Fibroblast of lung (primary cell): ENCODE data around the gene NBEAL1. TPM values are rescaled to one million over a fixed set of nuclear protein-coding genes. Genes with fewer than 3 reads are reported as not detected.
A peak's percentile ranks its signal among the peaks of the same experiment; 100 is the strongest.
"Not testable (repeated sequence)": the region's sequence is repeated elsewhere in the genome, so short reads cannot be mapped to it uniquely, and the experiment has no call there.

ENCODE experiments used
- DNase-seq, 2 donors: peaks; one replicate each; pipeline versions ENCODE4 v3.0.0 to v3.0.0-alpha.2; 2010; ENCODE audit warnings: low read depth in 2 of 2
- H2AFZ ChIP-seq: 2 replicates; pipeline ENCODE4 v1.5.1; 2012; ENCODE audit warnings: low read length, control low read depth, inconsistent platforms
- H3K27ac ChIP-seq: 2 replicates; pipeline ENCODE4 v1.5.1; 2011; ENCODE audit warnings: low read length, control low read depth; ENCODE audit not compliant: insufficient read depth
- H3K27me3 ChIP-seq: 2 replicates; pipeline ENCODE4 v1.5.1; 2011; ENCODE audit warnings: mild to moderate bottlenecking, low read length; ENCODE audit not compliant: control insufficient read depth, insufficient read depth
- H3K36me3 ChIP-seq: 2 replicates; pipeline ENCODE4 v1.5.1; 2011; ENCODE audit warnings: low read length; ENCODE audit not compliant: control insufficient read depth, insufficient read depth
- H3K4me1 ChIP-seq: 2 replicates; pipeline ENCODE4 v1.5.1; 2011; ENCODE audit warnings: low read length; ENCODE audit not compliant: control insufficient read depth, insufficient read depth; ENCODE audit errors: extremely low read depth
- H3K4me2 ChIP-seq: 2 replicates; pipeline ENCODE4 v1.5.1; 2011; ENCODE audit warnings: low read length, control low read depth; ENCODE audit not compliant: insufficient read depth; ENCODE audit errors: extremely low read depth
- H3K4me3 ChIP-seq, 4 experiments: fragments of 200-600 bp in 1 of 4; sonication (generic) in 1 of 4; replicated peaks in 1 of 4; 2 replicates each; pipeline ENCODE4 v1.5.1; 2011 to 2016; ENCODE audit warnings: low read length in 4 of 4, low read depth in 3 of 4, mild to moderate bottlenecking in 3 of 4, control low read depth in 2 of 4, inconsistent platforms in 1 of 4, mixed read lengths in 1 of 4; ENCODE audit not compliant: insufficient read depth in 1 of 4; ENCODE audit errors: control extremely low read depth in 1 of 4
- H3K79me2 ChIP-seq: 2 replicates; pipeline ENCODE4 v1.5.1; 2012; ENCODE audit warnings: mild to moderate bottlenecking, low read length, inconsistent platforms; ENCODE audit not compliant: control insufficient read depth, insufficient read depth
- H3K9ac ChIP-seq: 2 replicates; pipeline ENCODE4 v1.5.1; 2011; ENCODE audit warnings: mild to moderate bottlenecking, low read length, control low read depth; ENCODE audit not compliant: insufficient read depth
- H3K9me3 ChIP-seq: 2 replicates; pipeline ENCODE4 v1.5.1; 2012; ENCODE audit warnings: low read depth, low read length; ENCODE audit not compliant: control insufficient read depth, insufficient read depth
- H4K20me1 ChIP-seq: 2 replicates; pipeline ENCODE4 v1.5.1; 2011; ENCODE audit warnings: low read length; ENCODE audit not compliant: control insufficient read depth, insufficient read depth; ENCODE audit errors: extremely low read depth
- EZH2 ChIP-seq: IDR thresholded peaks from 2 replicates; pipeline ENCODE4 v1.5.1; 2012; ENCODE audit warnings: low read length, control low read depth, mild to moderate bottlenecking; ENCODE audit errors: missing control alignments
- polyA plus RNA-seq, 2 donors: library from polyadenylated mRNA; depleted of rRNA in 1 of 2; stranded (reverse) in 1 of 2; unstranded in 1 of 2; fragments of >200 nt; gene quantifications; 2 replicates each; pipeline ENCODE4 v1.2.1, GENCODE V29; 2011 to 2012; ENCODE audit warnings: missing spikeins in 1 of 2
- total RNA-seq: library from RNA; depleted of rRNA; stranded (reverse); fragments of >200 nt; gene quantifications from 2 replicates; pipeline ENCODE4 v1.2.1, GENCODE V29; 2014
- TF ChIP-seq, protein P1 (sequence below), 2 donors: IDR thresholded peaks in 1 of 2; conservative IDR thresholded peaks in 1 of 2; 1 replicate in 1 of 2; 2 replicates in 1 of 2; pipeline ENCODE4 v1.5.1; 2011 to 2012; ENCODE audit warnings: low read length in 2 of 2, control low read depth in 1 of 2, inconsistent platforms in 1 of 2, low read depth in 1 of 2, mild to moderate bottlenecking in 1 of 2

The NBEAL1 gene
- total and polyA plus RNA-seq, 2 donors (not counting 1 experiment from before 2014, with no cell fraction given): 14.8 to 55.7 TPM

DNA sequence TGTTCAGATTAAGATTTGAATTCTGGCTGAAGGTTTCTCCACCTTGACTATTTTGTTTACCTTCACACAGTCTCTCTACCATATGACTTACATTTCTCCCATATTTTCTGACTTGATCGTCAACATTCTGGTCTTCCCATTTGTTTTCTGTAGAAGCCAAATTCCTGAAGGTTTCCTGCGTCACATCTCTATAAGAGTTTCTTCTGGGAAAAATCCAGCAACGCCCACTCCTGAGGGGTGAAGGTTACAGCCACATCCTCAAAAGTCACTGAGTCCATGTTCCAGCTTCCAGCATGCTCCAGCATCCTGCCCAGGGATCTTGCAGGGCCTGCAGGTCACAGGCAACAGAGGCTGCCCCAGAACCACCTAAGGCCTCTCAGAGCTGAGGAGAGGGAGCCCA lies 47.5 kb downstream of the NBEAL1 start:
- TF ChIP-seq, protein P1, sequence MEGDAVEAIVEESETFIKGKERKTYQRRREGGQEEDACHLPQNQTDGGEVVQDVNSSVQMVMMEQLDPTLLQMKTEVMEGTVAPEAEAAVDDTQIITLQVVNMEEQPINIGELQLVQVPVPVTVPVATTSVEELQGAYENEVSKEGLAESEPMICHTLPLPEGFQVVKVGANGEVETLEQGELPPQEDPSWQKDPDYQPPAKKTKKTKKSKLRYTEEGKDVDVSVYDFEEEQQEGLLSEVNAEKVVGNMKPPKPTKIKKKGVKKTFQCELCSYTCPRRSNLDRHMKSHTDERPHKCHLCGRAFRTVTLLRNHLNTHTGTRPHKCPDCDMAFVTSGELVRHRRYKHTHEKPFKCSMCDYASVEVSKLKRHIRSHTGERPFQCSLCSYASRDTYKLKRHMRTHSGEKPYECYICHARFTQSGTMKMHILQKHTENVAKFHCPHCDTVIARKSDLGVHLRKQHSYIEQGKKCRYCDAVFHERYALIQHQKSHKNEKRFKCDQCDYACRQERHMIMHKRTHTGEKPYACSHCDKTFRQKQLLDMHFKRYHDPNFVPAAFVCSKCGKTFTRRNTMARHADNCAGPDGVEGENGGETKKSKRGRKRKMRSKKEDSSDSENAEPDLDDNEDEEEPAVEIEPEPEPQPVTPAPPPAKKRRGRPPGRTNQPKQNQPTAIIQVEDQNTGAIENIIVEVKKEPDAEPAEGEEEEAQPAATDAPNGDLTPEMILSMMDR (conservative IDR thresholded peaks at IDR 0.05 in 1 of 2, IDR thresholded peaks at IDR 0.05 in 1 of 2; ENCODE audit: low read depth in 1 of 2, low read length in 2 of 2): no peak
- no peak for TF ChIP-seq EZH2
- Histone ChIP-seq H3K36me3 (no peaks in the 10 kb centered on the region), H3K9ac (no peak overlapping the region), H3K4me3 (no peak overlapping the region), H3K27me3 (no peaks in the 10 kb centered on the region), H3K27ac (no peak overlapping the region), H4K20me1 (no peaks in the 10 kb centered on the region), H2AFZ (no peak overlapping the region), H3K4me1 (no peaks in the 10 kb centered on the region), H3K4me2 (no peak overlapping the region), H3K79me2 (no peaks in the 10 kb centered on the region), H3K9me3 (no peaks in the 10 kb centered on the region)
- peak; percentile 18 to 66 for DNase-seq

DNA sequence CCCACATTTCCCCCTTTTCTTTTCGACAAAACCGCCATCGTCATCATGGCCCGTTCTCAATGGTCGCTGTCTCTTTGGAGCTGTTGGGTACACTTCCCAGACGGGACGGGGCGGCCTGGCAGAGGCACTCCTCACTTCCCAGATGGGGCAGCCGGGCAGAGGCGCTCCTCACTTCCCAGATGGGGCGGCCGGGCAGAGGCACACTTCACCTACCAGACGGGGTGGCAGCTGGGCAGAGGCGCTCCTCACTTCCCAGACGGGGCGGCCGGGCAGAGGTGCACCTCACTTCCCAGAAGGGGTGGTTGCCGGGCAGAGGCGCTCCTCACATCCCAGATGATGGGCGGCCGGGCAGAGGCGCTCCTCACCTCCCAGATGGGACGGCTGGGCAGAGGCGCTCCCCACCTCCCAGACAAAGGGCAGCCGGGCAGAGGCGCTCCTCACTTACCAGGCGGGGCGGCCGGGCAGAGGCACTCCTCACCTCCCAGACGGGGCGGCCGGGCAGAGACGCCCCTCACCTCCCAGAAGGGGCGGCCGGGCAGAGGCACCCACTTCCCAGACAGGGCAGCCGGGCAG lies 51.9 kb downstream of the NBEAL1 start:
- H2AFZ ChIP-seq, H3K36me3 ChIP-seq, H3K9ac ChIP-seq, DNase-seq, H3K4me1 ChIP-seq, H3K9me3 ChIP-seq, H3K4me3 ChIP-seq, H3K4me2 ChIP-seq, H3K79me2 ChIP-seq, H3K27ac ChIP-seq, H4K20me1 ChIP-seq, H3K27me3 ChIP-seq: not testable (repeated sequence)

DNA sequence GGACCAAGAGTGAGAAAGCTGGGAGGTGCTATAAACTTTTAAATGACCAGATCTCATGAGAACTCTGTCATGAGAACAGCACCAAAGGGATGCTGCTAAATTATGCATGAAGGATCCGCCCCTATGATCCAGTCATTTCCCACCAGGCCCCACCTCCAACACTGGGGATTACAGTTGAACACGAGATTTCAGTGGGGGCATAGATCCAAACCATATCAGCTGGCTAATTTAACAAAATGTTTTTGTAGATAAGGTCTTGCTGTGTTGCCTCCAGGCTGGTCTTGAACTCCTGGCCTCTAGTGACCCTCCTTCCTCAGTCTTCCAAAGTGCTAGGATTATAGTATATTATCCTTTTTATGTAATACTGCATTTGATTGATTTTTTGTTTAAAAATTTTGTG lies 56.0 kb downstream of the NBEAL1 start:
- no peak overlapping the region for H3K4me3 ChIP-seq
- H3K9ac ChIP-seq: no peak overlapping the region
- no peaks in the 10 kb centered on the region for H3K27me3 ChIP-seq
- no peaks in the 10 kb centered on the region for H3K79me2 ChIP-seq
- H3K4me1 ChIP-seq: no peaks in the 10 kb centered on the region
- TF ChIP-seq EZH2: no peak
- TF ChIP-seq, protein P1 (conservative IDR thresholded peaks at IDR 0.05 in 1 of 2, IDR thresholded peaks at IDR 0.05 in 1 of 2; ENCODE audit: low read depth in 1 of 2, low read length in 2 of 2): no peak
- H3K9me3 ChIP-seq: no peaks in the 10 kb centered on the region
- H3K36me3 ChIP-seq: peaks cover 7% of the 10 kb centered on the region
- no peak for DNase-seq
- H2AFZ ChIP-seq: no peak overlapping the region
- H3K4me2 ChIP-seq: no peak overlapping the region
- H3K27ac ChIP-seq: no peak overlapping the region
- no peaks in the 10 kb centered on the region for H4K20me1 ChIP-seq
